Skin epidermis (tissue), 12 donors: ENCODE measurements around the gene NET1.
A peak's percentile ranks its signal among the peaks of the same experiment; 100 is the strongest.

Experiments
- H3K27ac ChIP-seq, 21 experiments: fragments of 200-600 bp; sonication (generic) in 11 of 21; one replicate each; pipeline ENCODE4 v1.5.0; 2020; ENCODE audit warnings: mild to moderate bottlenecking in 3 of 21, inconsistent platforms in 2 of 21, moderate library complexity in 2 of 21
- H3K4me3 ChIP-seq, 7 experiments: fragments of 200-600 bp; sonication (generic) in 2 of 7; one replicate each; pipeline ENCODE4 v1.5.0; 2020; ENCODE audit warnings: inconsistent platforms in 2 of 7, mild to moderate bottlenecking in 2 of 7, moderate library complexity in 1 of 7

NET1 gene

GRCh38 chr10:5440206-5440605 lies 27.8 kb downstream of the NET1 start:
- H3K27ac ChIP-seq: no peak overlapping the region
- H3K4me3 ChIP-seq: no peak overlapping the region

DNA sequence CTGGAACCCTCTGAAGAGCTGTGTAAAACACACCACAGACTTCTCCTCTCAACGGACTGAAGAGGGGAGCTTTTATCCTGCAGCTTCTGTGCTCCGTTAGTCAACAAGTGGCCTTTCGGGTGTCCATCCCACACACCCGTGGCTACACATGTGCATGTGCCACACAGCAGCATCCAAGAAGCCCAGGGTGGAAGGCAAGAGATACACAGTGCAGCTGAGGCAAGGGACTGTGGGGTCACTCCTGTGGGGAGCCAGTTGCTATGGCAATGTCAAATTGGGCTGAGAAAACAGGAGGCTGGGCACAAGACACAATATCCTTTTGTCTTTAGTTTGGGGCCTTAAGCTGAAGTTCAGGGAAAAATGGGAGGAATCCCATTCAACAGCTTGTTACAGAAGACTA lies 28.7 kb downstream of the NET1 start:
- Histone ChIP-seq H3K4me3 (no peak overlapping the region), H3K27ac (no peak overlapping the region)

GRCh38 chr10:5442065-5442989 lies 30.0 kb downstream of the NET1 start:
- H3K27ac ChIP-seq: no peak overlapping the region
- H3K4me3 ChIP-seq: no peak overlapping the region

DNA sequence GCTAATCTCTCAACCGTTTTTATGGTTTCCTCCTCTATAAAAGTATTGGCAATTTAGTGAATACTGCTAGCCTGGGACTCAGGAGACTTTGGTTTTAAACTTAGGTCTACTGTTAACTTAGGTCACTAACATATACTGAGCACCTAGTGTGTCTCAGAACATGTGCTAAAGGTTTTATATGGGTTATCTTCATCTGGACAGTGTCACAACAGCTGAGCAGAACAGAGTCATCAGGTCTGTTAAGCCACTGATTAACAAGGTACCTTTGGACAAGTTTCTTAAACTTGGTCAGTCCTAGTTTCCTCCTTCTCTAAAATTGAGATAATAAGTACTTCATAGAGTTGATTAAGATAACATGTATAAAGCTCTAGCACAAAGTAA lies 30.6 kb downstream of the NET1 start:
- no peak overlapping the region for H3K27ac ChIP-seq
- H3K4me3 ChIP-seq: no peak overlapping the region

GRCh38 chr10:5443429-5443828 lies 31.1 kb downstream of the NET1 start:
- H3K27ac ChIP-seq: no peak overlapping the region
- H3K4me3 ChIP-seq: no peak overlapping the region

- Histone ChIP-seq H3K27ac (no peak overlapping the region), H3K4me3 (no peak overlapping the region)
Observed at GRCh38 chr10:5445006-5445405, 32.6 kb downstream of the NET1 start.

GRCh38 chr10:5446390-5446926 lies 34.1 kb downstream of the NET1 start:
- peak overlapping the region in 20 of 21 experiments; percentile 56 to 86 (median 79) for H3K27ac ChIP-seq
- peak overlapping the region; percentile 25 to 60 (median 44) for H3K4me3 ChIP-seq

GRCh38 chr10:5447056-5447455 lies 34.7 kb downstream of the NET1 start:
- H3K27ac ChIP-seq: peak overlapping the region in 20 of 21 experiments; percentile 38 to 86 (median 79)

DNA sequence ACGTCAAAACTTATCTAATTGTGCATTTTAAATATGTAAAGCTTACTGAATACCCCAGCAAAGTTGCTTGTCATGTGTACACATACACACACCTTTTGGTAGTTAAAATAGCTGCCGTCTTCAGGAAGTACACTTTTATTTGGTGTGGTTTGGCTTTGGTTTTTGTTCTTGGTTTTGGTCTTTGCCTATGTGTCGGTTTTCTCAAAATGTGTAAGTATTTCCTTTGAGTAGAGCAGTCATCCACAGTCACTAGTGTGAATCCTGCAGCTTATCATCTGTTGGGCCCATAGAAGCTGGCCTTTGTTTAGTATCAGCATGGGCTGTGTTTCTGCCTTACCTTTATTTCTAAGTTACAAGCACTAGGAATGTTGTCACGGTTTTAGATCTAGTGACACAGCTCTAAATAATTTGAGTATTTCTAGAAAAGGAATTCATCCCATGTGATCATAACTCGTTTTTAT lies 35.3 kb downstream of the NET1 start:
- H3K27ac ChIP-seq: peak overlapping the region in 20 of 21 experiments; percentile 38 to 86 (median 79)
- peak overlapping the region; percentile 25 to 60 (median 44) for H3K4me3 ChIP-seq

More at GRCh38 chr10:5447056-5447455, 34.7 kb downstream of the NET1 start:
- peak overlapping the region; percentile 25 to 60 (median 44) for H3K4me3 ChIP-seq

DNA sequence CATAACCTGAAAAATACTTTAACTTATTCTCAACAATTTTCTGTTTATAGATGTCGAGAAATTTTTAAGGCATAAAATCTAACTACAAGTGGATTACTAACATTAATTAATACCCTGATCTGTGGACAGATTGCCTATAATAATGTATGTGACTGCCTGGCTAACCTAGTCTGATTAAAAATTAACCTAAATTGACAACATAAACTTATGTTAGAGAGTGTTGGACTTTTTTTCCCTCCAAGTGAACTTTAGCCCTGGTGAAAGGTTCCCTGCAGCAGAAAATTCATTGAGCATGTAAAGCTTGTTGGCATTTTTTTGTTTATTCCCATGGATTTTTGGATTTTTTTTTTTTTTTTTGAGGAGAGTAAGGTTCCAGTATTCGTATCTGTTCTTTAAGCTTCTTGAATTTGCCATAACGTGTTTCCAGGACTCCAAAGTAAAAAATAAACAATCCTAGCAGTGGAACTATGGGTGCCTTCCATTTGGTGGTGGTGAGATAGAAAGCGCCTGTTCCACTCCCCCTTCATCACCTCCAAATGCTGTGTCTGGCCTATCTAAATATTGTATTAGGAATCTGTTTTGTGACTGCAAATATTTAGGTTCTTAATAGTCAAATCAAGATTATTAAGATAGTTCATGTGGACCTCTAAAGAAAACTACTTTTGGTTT lies 36.1 kb downstream of the NET1 start:
- H3K4me3 ChIP-seq: peak overlapping the region; percentile 25 to 60 (median 44)

DNA sequence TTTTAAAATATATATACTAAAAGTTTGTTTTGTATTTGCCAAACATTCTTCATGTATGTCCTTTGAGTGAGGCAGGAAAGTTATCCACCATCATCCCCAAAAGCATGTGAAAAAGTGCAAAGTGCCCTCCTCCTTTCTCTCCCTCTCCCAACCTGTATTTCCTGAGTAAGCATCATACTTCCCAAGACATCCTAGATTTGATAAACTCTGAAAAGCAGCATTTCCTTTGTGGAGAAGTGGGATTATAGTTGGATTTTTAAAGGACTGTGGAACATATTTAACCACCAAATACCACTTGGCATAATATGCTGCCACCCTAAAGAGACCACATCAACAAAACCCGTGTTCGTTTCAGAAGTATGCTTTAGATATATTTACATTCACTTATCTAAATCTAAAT lies 36.9 kb downstream of the NET1 start:
- Histone ChIP-seq H3K4me3 (peak overlapping the region; percentile 10 to 60 (median 44)), H3K27ac (peak overlapping the region in 19 of 21 experiments; percentile 5 to 86 (median 55))

More for the DNA sequence above, 36.1 kb downstream of the NET1 start:
- peak overlapping the region in 19 of 21 experiments; percentile 5 to 86 (median 74) for H3K27ac ChIP-seq

DNA sequence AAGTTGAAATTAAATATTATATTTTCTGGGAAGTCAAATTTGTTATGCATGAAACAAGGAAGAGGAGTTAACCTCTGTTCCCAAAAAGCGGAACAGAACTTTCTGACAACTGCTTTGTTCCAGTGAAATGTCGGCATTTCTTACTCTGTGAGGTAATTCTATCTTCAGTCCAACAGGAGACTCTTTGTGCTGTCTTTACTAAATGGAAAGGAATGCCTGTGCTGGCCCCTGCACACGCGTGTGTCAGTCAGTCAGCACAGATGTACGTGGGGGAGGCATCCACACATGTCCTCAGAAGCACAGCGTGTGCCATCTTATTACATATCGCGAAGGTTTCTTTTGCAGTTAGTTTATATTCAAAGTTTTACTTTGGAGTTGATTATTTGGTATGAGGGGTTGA lies 37.5 kb downstream of the NET1 start:
- peak overlapping the region in 16 of 21 experiments; percentile 5 to 86 (median 50) for H3K27ac ChIP-seq
- H3K4me3 ChIP-seq: peak overlapping the region in 5 of 7 experiments; percentile 7 to 54 (median 44)

DNA sequence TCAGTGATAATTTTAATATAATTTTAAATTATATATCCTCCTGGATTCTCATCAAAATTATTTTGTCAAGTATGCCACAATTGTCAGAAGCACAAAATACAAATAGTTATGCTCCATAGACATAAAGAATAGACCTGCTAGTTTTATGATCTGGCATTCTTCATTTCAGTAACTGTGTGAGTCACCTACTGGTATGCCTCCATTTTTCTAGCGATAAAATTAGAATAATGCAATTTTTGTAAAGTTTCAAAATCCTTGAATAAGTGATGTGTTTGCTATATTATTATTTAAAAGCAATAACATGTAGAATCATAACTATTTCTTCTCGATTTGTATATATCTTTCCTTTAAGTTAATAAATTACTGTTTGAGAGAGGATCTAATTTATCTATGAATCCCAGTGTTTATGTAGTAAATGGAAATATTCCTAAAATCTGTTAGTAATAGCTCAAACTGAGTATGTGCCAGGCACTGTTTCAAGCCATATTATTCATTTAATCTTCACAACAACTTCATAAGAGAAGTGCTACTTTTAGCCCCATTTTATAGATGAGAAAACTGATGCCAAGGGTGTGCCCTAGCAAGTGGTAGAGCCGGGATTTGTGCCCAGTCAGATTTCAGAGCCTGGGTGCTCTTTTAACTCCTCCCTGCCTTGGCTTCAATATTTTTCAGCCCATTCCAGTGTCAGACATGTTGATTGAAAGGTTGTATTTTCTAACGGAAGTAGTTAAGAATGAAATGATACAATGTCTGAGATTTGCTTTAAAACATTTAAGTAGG lies 38.4 kb downstream of the NET1 start:
- Histone ChIP-seq H3K27ac (peak overlapping the region in 2 of 21 experiments; percentile 5 to 45), H3K4me3 (no peak overlapping the region)

DNA sequence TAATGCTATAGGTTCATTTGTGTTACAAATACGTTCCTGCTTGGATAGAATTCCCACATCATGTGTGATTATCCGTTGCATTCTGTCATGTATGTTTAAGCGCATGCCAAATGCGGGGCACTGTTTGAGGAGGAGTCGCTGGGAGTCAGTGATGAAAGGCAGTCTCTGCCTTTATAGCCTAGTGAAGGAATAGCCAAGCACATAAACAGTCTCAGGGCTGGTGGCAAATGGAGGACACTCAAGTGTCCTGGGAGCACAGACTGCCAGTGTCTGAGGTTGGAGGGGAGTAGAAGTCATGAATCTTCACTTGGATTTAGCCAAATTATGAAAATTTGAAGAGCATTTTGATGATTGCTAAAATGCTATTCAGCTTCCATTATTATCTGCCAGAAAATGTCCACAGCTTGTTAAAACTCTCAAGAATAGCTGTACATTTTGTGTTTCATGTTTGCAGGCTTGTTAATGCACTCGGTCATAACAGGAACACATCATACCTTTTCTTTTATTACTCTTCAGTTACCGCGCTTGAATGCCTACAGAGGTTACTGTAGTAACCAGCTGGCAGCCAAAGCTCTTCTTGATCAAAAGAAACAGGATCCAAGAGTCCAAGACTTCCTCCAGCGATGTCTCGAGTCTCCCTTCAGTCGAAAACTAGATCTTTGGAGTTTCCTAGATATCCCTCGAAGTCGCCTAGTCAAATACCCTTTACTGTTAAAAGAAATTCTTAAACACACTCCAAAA lies 41.6 kb downstream of the NET1 start:
- H3K4me3 ChIP-seq: no peak overlapping the region
- no peak overlapping the region for H3K27ac ChIP-seq

DNA sequence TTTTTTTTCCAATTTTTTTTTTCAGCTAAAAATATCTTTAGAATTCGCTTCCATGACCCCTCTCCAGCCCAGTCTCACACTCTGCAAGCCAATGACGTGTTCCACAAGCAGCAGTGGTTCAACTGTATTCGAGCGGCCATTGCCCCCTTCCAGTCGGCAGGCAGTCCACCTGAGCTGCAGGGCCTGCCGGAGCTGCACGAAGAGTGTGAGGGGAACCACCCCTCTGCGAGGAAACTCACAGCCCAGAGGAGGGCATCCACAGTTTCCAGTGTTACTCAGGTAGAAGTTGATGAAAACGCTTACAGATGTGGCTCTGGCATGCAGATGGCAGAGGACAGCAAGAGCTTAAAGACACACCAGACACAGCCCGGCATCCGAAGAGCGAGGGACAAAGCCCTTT lies 44.2 kb downstream of the NET1 start:
- Histone ChIP-seq H3K4me3 (no peak overlapping the region), H3K27ac (no peak overlapping the region)

- H3K27ac ChIP-seq: no peak overlapping the region
- no peak overlapping the region for H3K4me3 ChIP-seq
Observed at GRCh38 chr10:5457741-5458140, 45.4 kb downstream of the NET1 start.

GRCh38 chr10:5458425-5458824 lies 46.1 kb downstream of the NET1 start:
- Histone ChIP-seq H3K27ac (no peak overlapping the region), H3K4me3 (no peak overlapping the region)

DNA sequence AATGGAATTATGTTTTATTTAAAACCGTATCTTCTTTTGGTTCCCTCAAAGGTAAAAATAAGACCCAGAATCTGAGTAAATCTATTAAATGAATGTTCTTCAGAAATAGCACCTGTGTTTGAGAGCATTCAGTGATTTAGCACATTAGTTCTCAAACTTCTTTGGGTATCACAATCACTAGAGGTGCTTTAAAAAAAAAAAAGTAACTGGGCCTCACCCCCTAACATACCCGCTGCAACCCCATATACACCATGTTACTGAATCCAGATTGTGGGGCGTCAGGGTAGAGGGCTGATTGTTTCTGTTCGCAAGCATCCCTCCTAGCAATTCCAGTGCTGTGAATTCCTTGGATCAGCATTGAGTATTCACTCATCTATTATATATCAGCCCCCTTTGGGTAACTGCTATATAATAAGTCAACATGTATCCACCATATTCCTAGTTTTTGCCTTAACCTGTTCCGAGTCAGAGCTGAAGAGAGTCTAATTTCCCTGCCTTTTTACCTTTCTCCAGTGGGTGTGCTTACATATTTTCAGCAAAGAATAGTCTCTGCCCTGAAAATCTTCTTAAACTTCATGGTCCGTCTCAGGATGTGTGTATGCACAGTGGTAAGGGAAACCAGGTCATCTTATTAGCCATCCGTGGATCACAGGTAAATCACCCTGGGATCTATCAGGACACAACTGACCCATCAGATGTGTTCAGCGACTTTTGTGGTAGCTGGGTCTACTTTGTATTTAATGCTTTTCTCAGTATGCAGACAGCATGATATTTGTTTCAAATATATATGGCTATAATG lies 46.8 kb downstream of the NET1 start:
- no peak overlapping the region for H3K27ac ChIP-seq

More for the DNA sequence above, 46.8 kb downstream of the NET1 start:
- H3K4me3 ChIP-seq: no peak overlapping the region
